OCI-LY7 (cell line): ENCODE measurements around the gene IFFO2. TPM values are rescaled to one million over a fixed set of nuclear protein-coding genes. Genes with fewer than 3 reads are reported as not detected.

Experiments
- BruUV-seq: library from RNA; stranded (reverse); fragments of 400-500 nt; replicated peaks from 2 replicates; lab custom pipeline; 2021; lab: Mats Ljungman, UMichigan
- CTCF ChIA-PET: fragments of 300-600 bp; sonication (Branson Sonifier 250); formaldehyde crosslinking; loops from one replicate; lab custom pipeline; 2022; ENCODE audit warnings: antibody characterized with exemption; ENCODE audit not compliant: unreplicated experiment; lab: Charles Lee
- POLR2A ChIA-PET: fragments of 300-600 bp; sonication (Branson Sonifier 250); formaldehyde crosslinking; loops from one replicate; lab custom pipeline; 2022; ENCODE audit warnings: antibody characterized with exemption; lab: Charles Lee
- DNase-seq: peaks from one replicate; pipeline ENCODE4 v3.0.0-alpha.2; 2015; ENCODE audit warnings: low spot score
- H2AFZ ChIP-seq: fragments of 200-600 bp; sonication (generic), shearing (Covaris generic); 2 replicates; pipeline ENCODE4 v1.6.1; 2014; ENCODE audit warnings: mild to moderate bottlenecking, antibody characterized with exemption, low read length, moderate library complexity
- H3K27ac ChIP-seq: fragments of 200-600 bp; sonication (generic); 2 replicates; pipeline ENCODE4 v1.5.1; 2014; ENCODE audit warnings: mixed run types, low read depth, mild to moderate bottlenecking, moderate library complexity, low read length, inconsistent platforms; ENCODE audit not compliant: poor library complexity, severe bottlenecking
- H3K36me3 ChIP-seq: fragments of 200-600 bp; sonication (generic); 2 replicates; pipeline ENCODE4 v1.6.1; 2014; ENCODE audit warnings: mild to moderate bottlenecking, antibody characterized with exemption, low read length, moderate library complexity, mixed read lengths; ENCODE audit not compliant: insufficient read depth
- H3K4me1 ChIP-seq: fragments of 200-600 bp; sonication (generic); 2 replicates; pipeline ENCODE4 v1.5.1; 2014; ENCODE audit warnings: mild to moderate bottlenecking, low read length; ENCODE audit not compliant: insufficient read depth, poor library complexity, severe bottlenecking
- H3K4me2 ChIP-seq: fragments of 200-600 bp; sonication (generic); 2 replicates; pipeline ENCODE4 v1.6.1; 2014; ENCODE audit warnings: mild to moderate bottlenecking, low read length
- H3K4me3 ChIP-seq: fragments of 200-600 bp; sonication (generic); 2 replicates; pipeline ENCODE4 v1.5.1; 2014; ENCODE audit warnings: mild to moderate bottlenecking, low read depth, low read length; ENCODE audit not compliant: poor library complexity, severe bottlenecking
- H3K79me2 ChIP-seq: fragments of 200-600 bp; sonication (generic); 2 replicates; pipeline ENCODE4 v1.6.1; 2016; ENCODE audit warnings: low read depth, mild to moderate bottlenecking, low read length, moderate library complexity, mixed read lengths; ENCODE audit not compliant: insufficient read depth
- H3K9me2 ChIP-seq: fragments of 200-600 bp; sonication (generic); 2 replicates; pipeline ENCODE4 v1.6.1; 2016; ENCODE audit warnings: mild to moderate bottlenecking, low read length, mixed read lengths; ENCODE audit not compliant: insufficient read depth
- H3K9me3 ChIP-seq: fragments of 200-600 bp; sonication (generic); 2 replicates; pipeline ENCODE4 v1.6.1; 2014; ENCODE audit warnings: mild to moderate bottlenecking, mixed run types, low read length, mixed read lengths
- H4K20me1 ChIP-seq: fragments of 200-600 bp; sonication (generic); 2 replicates; pipeline ENCODE4 v1.6.1; 2014; ENCODE audit warnings: mild to moderate bottlenecking, antibody characterized with exemption, low read length, moderate library complexity, mixed read lengths; ENCODE audit not compliant: insufficient read depth
- CTCF ChIP-seq: fragments of 200-600 bp; sonication (generic); conservative IDR thresholded peaks from 2 replicates; pipeline ENCODE4 v1.5.1; 2014; ENCODE audit warnings: mild to moderate bottlenecking, antibody characterized with exemption, low read length, moderate library complexity, mixed read lengths
- EZH2phosphoT487 ChIP-seq: fragments of 200-600 bp; sonication (generic); IDR thresholded peaks from 2 replicates; pipeline ENCODE4 v1.6.1; 2018; ENCODE audit warnings: low read depth, borderline replicate concordance, mild to moderate bottlenecking, mixed run types, antibody characterized with exemption, low read length, moderate library complexity, mixed read lengths
- intact Hi-C: fragments of 100-400 bp; cut with micrococcal nuclease; formaldehyde crosslinking; loops from one replicate; pipeline ENCODE4 v1.10.0; 2022; ENCODE audit not compliant: unreplicated experiment
- total RNA-seq, 2 experiments: library from RNA; depleted of rRNA in 1 of 2; stranded (reverse); fragments of >200 nt in 1 of 2; shearing (Covaris generic) in 1 of 2; gene quantifications; 2 replicates each; pipeline ENCODE4 v1.2.3, GENCODE V29; 2014 to 2022

The IFFO2 gene
- total RNA-seq, 2 experiments from 2014 or later = 0.06 to 0.44 TPM

- Histone ChIP-seq H3K9me3 (no peaks in the 10 kb centered on the region), H3K36me3 (no peaks in the 10 kb centered on the region), H3K27ac (no peak overlapping the region), H3K9me2 (no peaks in the 10 kb centered on the region), H3K4me1 (no peaks in the 10 kb centered on the region), H4K20me1 (no peaks in the 10 kb centered on the region), H3K4me3 (no peak overlapping the region), H3K79me2 (no peaks in the 10 kb centered on the region), H3K4me2 (no peak overlapping the region), H2AFZ (no peak overlapping the region)
- BruUV-seq = no TSS peak
- intact Hi-C loops = no loop called here
- DNase-seq = no peak
- CTCF ChIA-PET = no interaction called here
- POLR2A ChIA-PET = no interaction called here
- no peak for TF ChIP-seq CTCF
Observed at GRCh38 chr1:18881642-18882431, 74.6 kb downstream of the IFFO2 start.

- Histone ChIP-seq H4K20me1 (no peaks in the 10 kb centered on the region), H3K4me1 (no peaks in the 10 kb centered on the region), H3K4me3 (no peak overlapping the region), H3K9me2 (no peaks in the 10 kb centered on the region), H3K36me3 (no peaks in the 10 kb centered on the region), H3K27ac (no peak overlapping the region), H2AFZ (no peak overlapping the region), H3K9me3 (no peaks in the 10 kb centered on the region), H3K4me2 (no peak overlapping the region), H3K79me2 (no peaks in the 10 kb centered on the region)
- ChIA-PET POLR2A (no interaction called here), CTCF (no interaction called here)
- BruUV-seq = no TSS peak
- TF ChIP-seq EZH2phosphoT487 (no peak), CTCF (no peak)
- intact Hi-C loops = no loop called here
- no peak for DNase-seq
Observed at GRCh38 chr1:18881164-18881563, 75.3 kb downstream of the IFFO2 start.

GRCh38 chr1:18880585-18880984 lies 75.9 kb downstream of the IFFO2 start:
- Histone ChIP-seq H3K27ac (no peak overlapping the region), H3K4me3 (no peak overlapping the region), H3K79me2 (no peaks in the 10 kb centered on the region), H3K9me2 (no peaks in the 10 kb centered on the region), H2AFZ (no peak overlapping the region), H3K36me3 (no peaks in the 10 kb centered on the region), H3K4me2 (no peak overlapping the region), H4K20me1 (no peaks in the 10 kb centered on the region), H3K4me1 (no peaks in the 10 kb centered on the region), H3K9me3 (no peaks in the 10 kb centered on the region)
- no TSS peak for BruUV-seq
- intact Hi-C loops = no loop called here
- no peak for DNase-seq
- POLR2A ChIA-PET = no interaction called here
- TF ChIP-seq EZH2phosphoT487 (no peak), CTCF (no peak)
- CTCF ChIA-PET = no interaction called here
